HG02852 (cell line): ENCODE data around the gene LINC00237.

ENCODE experiments used
- ATAC-seq: cut with Tn5 transposase; IDR thresholded peaks from one replicate; pipeline ENCODE4 v1.9.1; 2021; ENCODE audit warnings: mild to moderate bottlenecking, moderate library complexity; ENCODE audit not compliant: unreplicated experiment

The LINC00237 gene

DNA sequence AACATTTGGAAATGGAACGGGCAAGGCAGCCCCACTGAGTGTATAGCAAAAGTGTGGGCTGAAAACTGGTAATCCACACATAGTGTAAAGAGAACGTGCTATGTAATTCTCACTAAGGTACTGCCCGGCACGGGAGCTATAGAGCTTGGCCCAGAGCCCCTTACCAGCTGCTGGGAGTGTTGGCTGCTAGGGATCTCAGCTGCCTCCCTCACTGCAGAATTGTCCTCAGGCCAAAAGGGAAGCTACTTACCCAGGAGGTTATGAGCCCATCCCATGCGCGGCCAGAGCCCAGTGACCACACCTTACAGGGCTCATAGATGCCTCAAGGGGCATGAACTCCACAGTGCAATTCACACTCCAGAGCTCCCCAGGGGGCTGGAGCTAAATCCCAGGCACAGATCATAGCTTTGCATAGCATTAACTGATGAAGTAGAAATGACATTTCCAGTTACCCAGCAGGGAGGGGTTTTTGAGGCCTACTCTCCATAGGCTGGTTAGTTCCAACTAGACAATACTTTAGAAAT lies 56.8 kb downstream of the LINC00237 start:
- no peak for ATAC-seq

DNA sequence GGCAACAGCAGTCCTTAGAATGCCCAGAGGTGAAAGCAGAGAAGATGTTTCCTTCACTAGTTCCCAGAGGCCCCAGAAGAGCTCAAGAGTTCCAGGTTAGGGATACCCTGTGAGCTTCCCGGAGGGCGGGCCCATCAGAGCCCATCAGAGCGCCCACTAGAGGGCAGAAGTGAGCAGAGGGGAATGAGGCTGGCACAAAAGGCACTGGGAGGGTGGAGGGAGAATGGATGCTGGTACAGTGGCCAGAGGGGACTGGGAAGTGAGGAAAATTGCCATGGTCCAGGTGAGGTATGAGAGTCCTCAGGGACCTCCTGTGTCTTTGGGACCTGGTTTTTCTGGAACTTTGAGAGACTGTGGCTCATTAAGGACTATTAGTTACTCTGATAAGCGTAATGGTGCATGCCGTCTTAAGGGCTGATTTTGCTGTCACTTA lies 57.3 kb downstream of the LINC00237 start:
- ATAC-seq, result no peak

DNA sequence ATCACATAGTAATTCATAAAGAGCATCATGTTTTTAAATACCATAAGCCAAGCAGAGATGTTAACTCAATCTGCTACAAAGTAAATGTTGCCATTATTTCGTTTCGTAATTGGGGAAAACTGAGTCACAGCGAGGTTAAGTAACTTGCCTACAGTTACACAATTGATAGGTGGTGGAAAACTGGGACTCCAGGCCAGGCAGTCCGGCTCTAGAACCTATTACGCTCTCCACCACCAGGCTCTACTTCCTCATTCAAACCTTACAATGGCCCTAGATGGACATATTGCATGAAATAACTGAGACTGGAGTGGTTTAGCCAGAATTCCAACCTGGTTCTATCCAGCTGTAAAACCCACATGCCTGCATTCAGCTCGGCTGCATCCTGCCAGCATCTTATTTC lies 58.2 kb downstream of the LINC00237 start:
- no peak for ATAC-seq

DNA sequence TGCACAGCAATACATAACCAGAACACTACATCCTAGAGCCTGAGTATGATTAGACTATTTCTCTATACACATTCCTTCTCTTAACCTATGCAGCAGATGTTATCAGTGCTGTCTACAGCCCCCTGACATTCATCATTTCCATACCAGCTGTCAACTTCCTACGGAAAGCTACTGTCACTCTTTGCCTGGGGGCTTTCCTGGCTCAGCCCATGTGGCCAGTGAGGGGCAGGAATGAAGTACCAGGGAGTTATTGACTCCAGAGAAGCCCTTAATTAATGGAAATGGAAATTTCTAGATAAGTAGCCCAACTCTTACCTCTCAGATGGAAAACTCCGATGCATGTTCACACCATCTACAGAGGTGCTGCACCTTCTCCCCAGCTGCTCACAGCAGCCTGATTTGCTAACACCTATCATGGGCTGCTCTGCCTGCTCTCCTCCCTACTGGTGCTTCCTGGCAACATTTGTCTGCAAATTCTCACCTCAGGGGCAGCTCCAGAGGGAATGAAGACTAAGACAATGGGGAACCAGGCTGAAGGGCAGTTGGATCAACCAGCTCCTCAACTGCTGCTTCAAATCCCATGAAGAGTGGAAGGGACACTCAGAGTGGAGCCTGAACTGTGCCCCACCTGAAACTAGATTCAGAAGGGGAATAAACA lies 59.6 kb downstream of the LINC00237 start:
- ATAC-seq, result no peak
